Uterus (tissue), 2 donors: ENCODE data around the gene DEK.

Experiments used
- POLR2A ChIP-seq, 2 donors: fragments of 450-650 bp; IDR thresholded peaks; one replicate each; pipeline ENCODE4 v1.6.1; 2016; ENCODE audit warnings: antibody characterized with exemption in 2 of 2, mild to moderate bottlenecking in 1 of 2, moderate library complexity in 1 of 2
- TF ChIP-seq, protein P1 (sequence below), 4 experiments: fragments of 200-600 bp in 2 of 4; fragments of 450-650 bp in 2 of 4; sonication (generic) in 2 of 4; IDR thresholded peaks; one replicate each; pipeline ENCODE4 v1.5.1; 2016 to 2019; ENCODE audit warnings: antibody characterized with exemption in 4 of 4, mild to moderate bottlenecking in 2 of 4, moderate library complexity in 1 of 4

GRCh38 chr6:18210707-18211106 lies 53.6 kb downstream of the DEK start:
- no peak for TF ChIP-seq POLR2A (IDR thresholded peaks at IDR 0.05)
- TF ChIP-seq, protein P1, sequence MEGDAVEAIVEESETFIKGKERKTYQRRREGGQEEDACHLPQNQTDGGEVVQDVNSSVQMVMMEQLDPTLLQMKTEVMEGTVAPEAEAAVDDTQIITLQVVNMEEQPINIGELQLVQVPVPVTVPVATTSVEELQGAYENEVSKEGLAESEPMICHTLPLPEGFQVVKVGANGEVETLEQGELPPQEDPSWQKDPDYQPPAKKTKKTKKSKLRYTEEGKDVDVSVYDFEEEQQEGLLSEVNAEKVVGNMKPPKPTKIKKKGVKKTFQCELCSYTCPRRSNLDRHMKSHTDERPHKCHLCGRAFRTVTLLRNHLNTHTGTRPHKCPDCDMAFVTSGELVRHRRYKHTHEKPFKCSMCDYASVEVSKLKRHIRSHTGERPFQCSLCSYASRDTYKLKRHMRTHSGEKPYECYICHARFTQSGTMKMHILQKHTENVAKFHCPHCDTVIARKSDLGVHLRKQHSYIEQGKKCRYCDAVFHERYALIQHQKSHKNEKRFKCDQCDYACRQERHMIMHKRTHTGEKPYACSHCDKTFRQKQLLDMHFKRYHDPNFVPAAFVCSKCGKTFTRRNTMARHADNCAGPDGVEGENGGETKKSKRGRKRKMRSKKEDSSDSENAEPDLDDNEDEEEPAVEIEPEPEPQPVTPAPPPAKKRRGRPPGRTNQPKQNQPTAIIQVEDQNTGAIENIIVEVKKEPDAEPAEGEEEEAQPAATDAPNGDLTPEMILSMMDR (IDR thresholded peaks at IDR 0.05), result no peak
